ENCODE measurements around the gene R3HDM4.
"Not testable (repeated sequence)": the region's sequence is repeated elsewhere in the genome, so short reads cannot be mapped to it uniquely, and the experiment has no call there.

GRCh38 chr19:853614-854220 is 59.3 kb downstream of the R3HDM4 start:
- TF ChIP-seq, protein P1, sequence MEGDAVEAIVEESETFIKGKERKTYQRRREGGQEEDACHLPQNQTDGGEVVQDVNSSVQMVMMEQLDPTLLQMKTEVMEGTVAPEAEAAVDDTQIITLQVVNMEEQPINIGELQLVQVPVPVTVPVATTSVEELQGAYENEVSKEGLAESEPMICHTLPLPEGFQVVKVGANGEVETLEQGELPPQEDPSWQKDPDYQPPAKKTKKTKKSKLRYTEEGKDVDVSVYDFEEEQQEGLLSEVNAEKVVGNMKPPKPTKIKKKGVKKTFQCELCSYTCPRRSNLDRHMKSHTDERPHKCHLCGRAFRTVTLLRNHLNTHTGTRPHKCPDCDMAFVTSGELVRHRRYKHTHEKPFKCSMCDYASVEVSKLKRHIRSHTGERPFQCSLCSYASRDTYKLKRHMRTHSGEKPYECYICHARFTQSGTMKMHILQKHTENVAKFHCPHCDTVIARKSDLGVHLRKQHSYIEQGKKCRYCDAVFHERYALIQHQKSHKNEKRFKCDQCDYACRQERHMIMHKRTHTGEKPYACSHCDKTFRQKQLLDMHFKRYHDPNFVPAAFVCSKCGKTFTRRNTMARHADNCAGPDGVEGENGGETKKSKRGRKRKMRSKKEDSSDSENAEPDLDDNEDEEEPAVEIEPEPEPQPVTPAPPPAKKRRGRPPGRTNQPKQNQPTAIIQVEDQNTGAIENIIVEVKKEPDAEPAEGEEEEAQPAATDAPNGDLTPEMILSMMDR (conservative IDR thresholded peaks at IDR 0.05) = not testable (repeated sequence)
- TF ChIP-seq EZH2 (IDR thresholded peaks at IDR 0.05; ENCODE audit: low read depth) = not testable (repeated sequence)

All from PC-9 (cell line).